Nephron progenitor cell (in vitro differentiated cells): ENCODE results near the gene CPSF7.

Experiments used
- DNase-seq: peaks from one replicate; pipeline ENCODE4 v3.0.0; 2021
- H3K27ac Mint-ChIP-seq: 2 replicates; pipeline ENCODE4 v1.8.0; 2021; ENCODE audit warnings: mild to moderate bottlenecking, moderate library complexity, mixed read lengths
- H3K27me3 Mint-ChIP-seq: 2 replicates; pipeline ENCODE4 v1.8.0; 2021; ENCODE audit warnings: mild to moderate bottlenecking, low read depth, mixed read lengths; ENCODE audit not compliant: poor library complexity
- H3K36me3 Mint-ChIP-seq: 2 replicates; pipeline ENCODE4 v1.8.0; 2021; ENCODE audit warnings: low read depth, mixed read lengths
- H3K4me1 Mint-ChIP-seq: 2 replicates; pipeline ENCODE4 v1.8.0; 2021; ENCODE audit warnings: mixed read lengths
- H3K4me3 Mint-ChIP-seq: 2 replicates; pipeline ENCODE4 v1.8.0; 2021; ENCODE audit warnings: mild to moderate bottlenecking, moderate library complexity, mixed read lengths
- H3K9me3 Mint-ChIP-seq: 2 replicates; pipeline ENCODE4 v1.8.0; 2021; ENCODE audit warnings: mild to moderate bottlenecking, moderate library complexity, mixed read lengths
- TF ChIP-seq, protein P1 (sequence below): fragments of 200-600 bp; sonication (generic); IDR thresholded peaks from 2 replicates; pipeline ENCODE4 v1.5.0; 2021; ENCODE audit warnings: antibody characterized with exemption

The CPSF7 gene

GRCh38 chr11:61417670-61418069 lies 12.1 kb downstream of the CPSF7 start:
- H3K27ac Mint-ChIP-seq = no peak overlapping the region
- no peak overlapping the region for H3K4me3 Mint-ChIP-seq
- DNase-seq = no peak
- no peaks in the 10 kb centered on the region for H3K27me3 Mint-ChIP-seq
- H3K9me3 Mint-ChIP-seq = no peaks in the 10 kb centered on the region
- TF ChIP-seq, protein P1, sequence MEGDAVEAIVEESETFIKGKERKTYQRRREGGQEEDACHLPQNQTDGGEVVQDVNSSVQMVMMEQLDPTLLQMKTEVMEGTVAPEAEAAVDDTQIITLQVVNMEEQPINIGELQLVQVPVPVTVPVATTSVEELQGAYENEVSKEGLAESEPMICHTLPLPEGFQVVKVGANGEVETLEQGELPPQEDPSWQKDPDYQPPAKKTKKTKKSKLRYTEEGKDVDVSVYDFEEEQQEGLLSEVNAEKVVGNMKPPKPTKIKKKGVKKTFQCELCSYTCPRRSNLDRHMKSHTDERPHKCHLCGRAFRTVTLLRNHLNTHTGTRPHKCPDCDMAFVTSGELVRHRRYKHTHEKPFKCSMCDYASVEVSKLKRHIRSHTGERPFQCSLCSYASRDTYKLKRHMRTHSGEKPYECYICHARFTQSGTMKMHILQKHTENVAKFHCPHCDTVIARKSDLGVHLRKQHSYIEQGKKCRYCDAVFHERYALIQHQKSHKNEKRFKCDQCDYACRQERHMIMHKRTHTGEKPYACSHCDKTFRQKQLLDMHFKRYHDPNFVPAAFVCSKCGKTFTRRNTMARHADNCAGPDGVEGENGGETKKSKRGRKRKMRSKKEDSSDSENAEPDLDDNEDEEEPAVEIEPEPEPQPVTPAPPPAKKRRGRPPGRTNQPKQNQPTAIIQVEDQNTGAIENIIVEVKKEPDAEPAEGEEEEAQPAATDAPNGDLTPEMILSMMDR = no peak
- peaks cover 90% of the 10 kb centered on the region for H3K36me3 Mint-ChIP-seq
- H3K4me1 Mint-ChIP-seq = peaks cover 13% of the 10 kb centered on the region

DNA sequence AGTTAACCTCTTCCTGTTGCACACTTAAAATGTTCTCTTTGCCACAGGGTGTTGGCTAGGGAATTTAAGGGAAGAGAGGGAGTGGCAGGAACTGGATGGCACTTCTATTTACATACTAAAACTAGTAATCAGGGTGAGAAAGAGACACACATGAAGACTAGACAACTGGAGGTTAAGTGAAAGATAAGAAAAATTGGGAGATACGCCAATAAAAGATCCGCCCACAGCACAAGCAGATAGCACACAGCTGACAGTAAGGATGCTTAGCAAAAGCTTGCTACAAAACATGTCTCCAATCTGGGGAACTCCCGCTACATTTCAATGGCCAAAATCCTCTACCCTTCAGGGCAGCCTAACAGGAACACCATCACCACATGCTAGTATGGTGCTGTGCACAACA lies 12.8 kb downstream of the CPSF7 start:
- no peak for DNase-seq
- Mint-ChIP-seq H3K27me3 (no peaks in the 10 kb centered on the region), H3K4me3 (no peak overlapping the region), H3K4me1 (peaks cover 13% of the 10 kb centered on the region), H3K27ac (peak overlapping the region; percentile 57), H3K36me3 (peaks cover 87% of the 10 kb centered on the region), H3K9me3 (no peaks in the 10 kb centered on the region)
- TF ChIP-seq, protein P1 = no peak

GRCh38 chr11:61415381-61415780 lies 14.4 kb downstream of the CPSF7 start:
- TF ChIP-seq, protein P1 = no peak
- peaks cover 13% of the 10 kb centered on the region for H3K4me1 Mint-ChIP-seq

GRCh38 chr11:61414547-61414946 lies 15.2 kb downstream of the CPSF7 start:
- no peaks in the 10 kb centered on the region for H3K9me3 Mint-ChIP-seq
- H3K36me3 Mint-ChIP-seq = peaks cover 87% of the 10 kb centered on the region
- DNase-seq = no peak
- TF ChIP-seq, protein P1 = no peak
- no peak overlapping the region for H3K4me3 Mint-ChIP-seq
- H3K27ac Mint-ChIP-seq = peak overlapping the region; percentile 68
- no peaks in the 10 kb centered on the region for H3K27me3 Mint-ChIP-seq
- peaks cover 13% of the 10 kb centered on the region for H3K4me1 Mint-ChIP-seq

More at GRCh38 chr11:61415381-61415780, 14.4 kb downstream of the CPSF7 start:
- Mint-ChIP-seq H3K4me3 (no peak overlapping the region), H3K27ac (no peak overlapping the region), H3K36me3 (peaks cover 87% of the 10 kb centered on the region), H3K9me3 (no peaks in the 10 kb centered on the region), H3K27me3 (no peaks in the 10 kb centered on the region)
- no peak for DNase-seq

- H3K27me3 Mint-ChIP-seq = no peaks in the 10 kb centered on the region
- H3K4me1 Mint-ChIP-seq = peaks cover 9% of the 10 kb centered on the region
- no peak for DNase-seq
- TF ChIP-seq, protein P1 = no peak
- no peak overlapping the region for H3K27ac Mint-ChIP-seq
- H3K9me3 Mint-ChIP-seq = no peaks in the 10 kb centered on the region
- H3K4me3 Mint-ChIP-seq = no peak overlapping the region
- peaks cover 89% of the 10 kb centered on the region for H3K36me3 Mint-ChIP-seq
These were observed 16.3 kb downstream of the CPSF7 start for GRCh38 chr11:61413496-61413895.

DNA sequence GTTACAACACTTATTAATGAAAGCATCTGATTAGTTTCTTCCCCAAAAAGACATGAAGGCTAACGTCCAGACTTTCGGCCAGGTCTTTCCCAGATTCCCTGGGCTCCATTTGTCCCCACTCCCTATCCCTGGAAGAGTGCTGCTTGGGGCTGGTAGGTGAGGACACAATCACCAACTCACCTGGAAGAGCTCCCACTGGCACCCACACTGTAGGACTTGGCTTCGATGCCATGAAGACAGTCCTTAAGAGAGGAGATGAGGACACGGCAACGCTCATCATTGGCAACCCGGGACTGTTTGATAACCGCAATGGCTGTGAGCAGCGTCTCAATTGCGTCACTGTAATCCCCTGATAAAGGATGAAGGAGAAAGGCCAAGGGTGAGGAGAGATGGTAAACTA lies 18.2 kb downstream of the CPSF7 start:
- Mint-ChIP-seq H3K9me3 (no peaks in the 10 kb centered on the region), H3K4me1 (no peaks in the 10 kb centered on the region), H3K27ac (no peak overlapping the region), H3K27me3 (no peaks in the 10 kb centered on the region), H3K4me3 (no peak overlapping the region), H3K36me3 (peaks cover 89% of the 10 kb centered on the region)
- TF ChIP-seq, protein P1 = no peak
- no peak for DNase-seq
